GM19372 (cell line): Measurements from ENCODE around the gene NUDT21.

Experiments
- ATAC-seq: cut with Tn5 transposase; IDR thresholded peaks from one replicate; pipeline ENCODE4 v1.9.1; 2021; ENCODE audit warnings: mild to moderate bottlenecking, low read depth, moderate library complexity; ENCODE audit not compliant: unreplicated experiment

NUDT21 gene

GRCh38 chr16:56463153-56463552 is 12.0 kb upstream of the NUDT21 start:
- no peak for ATAC-seq

GRCh38 chr16:56462064-56462796 is 11.1 kb upstream of the NUDT21 start:
- ATAC-seq = no peak

GRCh38 chr16:56460101-56460500 is 9.0 kb upstream of the NUDT21 start:
- no peak for ATAC-seq

- ATAC-seq = no peak
Observed at GRCh38 chr16:56457927-56458470, 6.9 kb upstream of the NUDT21 start.

- peak; percentile 38 for ATAC-seq
Observed at GRCh38 chr16:56451753-56452689, 889 bp upstream of the NUDT21 start.

- ATAC-seq = peak; percentile 26
Observed at GRCh38 chr16:56450275-56450985, 702 bp downstream of the NUDT21 start.

- ATAC-seq = no peak
Observed at GRCh38 chr16:56448005-56448404, 3.1 kb downstream of the NUDT21 start.

GRCh38 chr16:56447286-56447685 is 3.8 kb downstream of the NUDT21 start:
- no peak for ATAC-seq

- no peak for ATAC-seq
Observed at GRCh38 chr16:56438038-56438437, 13.1 kb downstream of the NUDT21 start.

GRCh38 chr16:56436258-56436657 is 14.9 kb downstream of the NUDT21 start:
- no peak for ATAC-seq

GRCh38 chr16:56428091-56428490 is 23.0 kb downstream of the NUDT21 start:
- ATAC-seq = no peak

GRCh38 chr16:56426585-56426984 is 24.5 kb downstream of the NUDT21 start:
- no peak for ATAC-seq

- peak; percentile 73 for ATAC-seq
Observed at GRCh38 chr16:56425439-56425832, 25.7 kb downstream of the NUDT21 start, which contains the start of gene AMFR. AMFR (minus strand) TSS chr16:56425545; CDS start chr16:56425327, 218 bp downstream.

- ATAC-seq = peak; percentile 36
Observed at GRCh38 chr16:56424791-56425438, 26.2 kb downstream of the NUDT21 start.

GRCh38 chr16:56424404-56424764 is 26.7 kb downstream of the NUDT21 start:
- ATAC-seq = no peak

- ATAC-seq = no peak
Observed at GRCh38 chr16:56423584-56424403, 27.3 kb downstream of the NUDT21 start.

GRCh38 chr16:56422896-56423441 is 28.2 kb downstream of the NUDT21 start:
- ATAC-seq = no peak

GRCh38 chr16:56421976-56422669 is 29.0 kb downstream of the NUDT21 start:
- no peak for ATAC-seq
